Peyer's patch (tissue), 4 donors: ENCODE measurements around the gene MCUB. TPM values are rescaled to one million over a fixed set of nuclear protein-coding genes. Genes with fewer than 3 reads are reported as not detected.

Experiments used
- DNase-seq, 3 donors: peaks; one replicate each; pipeline ENCODE4 v3.0.0-alpha.2; 2017 to 2019
- H3K27ac ChIP-seq, 4 donors: fragments of 200-600 bp; sonication (generic); one replicate each; pipeline ENCODE4 v1.5.1; 2016 to 2019
- H3K27me3 ChIP-seq, 2 donors: fragments of 200-600 bp; sonication (generic); one replicate each; pipeline ENCODE4 v1.5.1; 2019
- H3K36me3 ChIP-seq, 3 donors: fragments of 200-600 bp; sonication (generic); one replicate each; pipeline ENCODE4 v1.5.1; 2016 to 2019
- H3K4me1 ChIP-seq, 4 donors: fragments of 200-600 bp; sonication (generic); one replicate each; pipeline ENCODE4 v1.5.1; 2016 to 2019
- H3K4me3 ChIP-seq, 4 donors: fragments of 200-600 bp; sonication (generic); 1 replicate in 3 of 4; 2 replicates in 1 of 4; pipeline ENCODE4 v1.5.1; 2016 to 2019; ENCODE audit warnings: mild to moderate bottlenecking in 1 of 4
- H3K9me3 ChIP-seq, 4 donors: fragments of 200-600 bp; sonication (generic); one replicate each; pipeline ENCODE4 v1.5.1; 2016 to 2019; ENCODE audit warnings: mild to moderate bottlenecking in 1 of 4
- CTCF ChIP-seq, 6 experiments: fragments of 450-650 bp in 4 of 6; fragments of 200-600 bp in 2 of 6; sonication (generic) in 1 of 6; IDR thresholded peaks; one replicate each; pipeline ENCODE4 v1.5.1; 2017 to 2019; ENCODE audit warnings: antibody characterized with exemption in 6 of 6, mild to moderate bottlenecking in 3 of 6, moderate library complexity in 1 of 6
- POLR2A ChIP-seq, 2 donors: fragments of 450-650 bp; IDR thresholded peaks; one replicate each; pipeline ENCODE4 v1.5.1; 2017; ENCODE audit warnings: antibody characterized with exemption in 2 of 2, mild to moderate bottlenecking in 2 of 2, moderate library complexity in 2 of 2
- total RNA-seq, 4 donors: library from RNA; depleted of rRNA; stranded (reverse); fragments of >200 nt; gene quantifications; one replicate each; pipeline ENCODE4 v1.1.0, GENCODE V29; 2016

Gene MCUB
- total RNA-seq, 4 donors from 2014 or later, result 3.8 to 22.3 (median 5.5) TPM

GRCh38 chr4:109728385-109728784 is 168.3 kb downstream of the MCUB start:
- Histone ChIP-seq H3K9me3 (no peaks in the 10 kb centered on the region), H3K4me3 (peak overlapping the region in 2 of 4 donors; percentile 71 to 86), H3K36me3 (peaks cover 0 to 5% (median 0%) of the 10 kb centered on the region in 3 donors), H3K27me3 (no peaks in the 10 kb centered on the region), H3K27ac (no peak overlapping the region), H3K4me1 (peaks cover 0 to 13% (median 0%) of the 10 kb centered on the region in 4 donors)
- TF ChIP-seq CTCF (IDR thresholded peaks at IDR 0.05) (no peak), POLR2A (IDR thresholded peaks at IDR 0.05) (no peak)
- DNase-seq, result no peak

- H3K4me1 ChIP-seq, result peaks cover 0 to 13% (median 0%) of the 10 kb centered on the region in 4 donors
- peaks cover 0 to 5% (median 0%) of the 10 kb centered on the region in 3 donors for H3K36me3 ChIP-seq
- H3K4me3 ChIP-seq, result peak overlapping the region; percentile 71 to 86 (median 76)
- TF ChIP-seq CTCF (IDR thresholded peaks at IDR 0.05) (no peak), POLR2A (IDR thresholded peaks at IDR 0.05) (no peak)
- no peaks in the 10 kb centered on the region for H3K27me3 ChIP-seq
- H3K27ac ChIP-seq, result peak overlapping the region; percentile 77 to 93 (median 86)
- H3K9me3 ChIP-seq, result no peaks in the 10 kb centered on the region
- no peak for DNase-seq
Measured at GRCh38 chr4:109729117-109729717, 169.2 kb downstream of the MCUB start.

- H3K36me3 ChIP-seq, result peaks cover 0 to 5% (median 0%) of the 10 kb centered on the region in 3 donors
- H3K27ac ChIP-seq, result peak within 1 kb of the TSS; percentile 77 to 93 (median 86)
- H3K27me3 ChIP-seq, result no peaks in the 10 kb centered on the region
- peak within 1 kb of the TSS; percentile 71 to 86 (median 76) for H3K4me3 ChIP-seq
- no peaks in the 10 kb centered on the region for H3K9me3 ChIP-seq
- TF ChIP-seq CTCF (IDR thresholded peaks at IDR 0.05) (peak in 2 of 6 experiments; percentile 5 to 24), POLR2A (IDR thresholded peaks at IDR 0.05) (peak; percentile 76 to 85)
- DNase-seq, result peak; percentile 74 to 93 (median 92)
- peaks cover 0 to 13% (median 0%) of the 10 kb centered on the region in 4 donors for H3K4me1 ChIP-seq
Measured at GRCh38 chr4:109729718-109730618, 169.9 kb downstream of the MCUB start, which contains the start of gene PLA2G12A. Gene PLA2G12A (minus strand): TSS chr4:109730070. CDS start chr4:109729809, 261 bp downstream.

- peaks cover 0 to 5% (median 0%) of the 10 kb centered on the region in 3 donors for H3K36me3 ChIP-seq
- H3K4me1 ChIP-seq, result peaks cover 0 to 13% (median 0%) of the 10 kb centered on the region in 4 donors
- DNase-seq, result no peak
- H3K4me3 ChIP-seq, result peak overlapping the region; percentile 71 to 86 (median 76)
- H3K27ac ChIP-seq, result peak overlapping the region; percentile 77 to 93 (median 86)
- no peak for TF ChIP-seq CTCF (IDR thresholded peaks at IDR 0.05)
- TF ChIP-seq POLR2A (IDR thresholded peaks at IDR 0.05), result peak in 1 of 2 donors; percentile 1
- no peaks in the 10 kb centered on the region for H3K27me3 ChIP-seq
- H3K9me3 ChIP-seq, result no peaks in the 10 kb centered on the region
Measured at GRCh38 chr4:109730619-109731545, 170.8 kb downstream of the MCUB start.

- DNase-seq, result no peak
- Histone ChIP-seq H3K27ac (no peak overlapping the region), H3K36me3 (no peaks in the 10 kb centered on the region), H3K4me1 (peaks cover 0 to under 1% (median 0%) of the 10 kb centered on the region in 4 donors), H3K9me3 (no peaks in the 10 kb centered on the region), H3K27me3 (no peaks in the 10 kb centered on the region), H3K4me3 (no peak overlapping the region)
- TF ChIP-seq POLR2A (IDR thresholded peaks at IDR 0.05) (no peak), CTCF (IDR thresholded peaks at IDR 0.05) (no peak)
Measured at GRCh38 chr4:109733728-109734127, 173.7 kb downstream of the MCUB start.
